HuH-7.5 (cell line): ENCODE results near the gene C1orf21.

Experiments
- DNase-seq: peaks from one replicate; pipeline ENCODE4 v3.0.0; 2011; ENCODE audit warnings: low spot score

Gene C1orf21

DNA sequence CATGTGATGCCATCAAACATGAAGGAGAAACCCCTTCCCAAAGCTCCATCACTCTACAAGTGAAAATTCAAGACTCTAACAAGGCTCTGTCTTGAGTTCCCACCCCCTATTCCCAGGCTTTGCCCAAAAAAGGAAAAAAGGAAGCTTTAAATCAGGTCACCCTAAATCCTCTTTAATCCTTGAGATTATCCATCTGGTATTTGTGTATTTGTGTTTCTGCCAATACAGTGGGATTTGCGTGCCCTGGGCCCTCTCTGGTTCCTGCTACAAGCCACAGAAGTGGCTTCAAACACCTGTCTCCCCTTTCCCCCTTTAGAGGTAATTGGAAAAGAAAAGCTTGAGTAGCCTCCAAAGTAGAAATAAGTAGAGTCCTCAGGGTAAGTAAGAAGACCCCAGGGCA is 247.5 kb downstream of the C1orf21 start:
- DNase-seq, result no peak

- no peak for DNase-seq
These were observed 248.6 kb downstream of the C1orf21 start for GRCh38 chr1:184635347-184635979.

- no peak for DNase-seq
These were observed 249.2 kb downstream of the C1orf21 start for GRCh38 chr1:184635980-184636431.

- no peak for DNase-seq
These were observed 250.9 kb downstream of the C1orf21 start for GRCh38 chr1:184637664-184638240.

DNA sequence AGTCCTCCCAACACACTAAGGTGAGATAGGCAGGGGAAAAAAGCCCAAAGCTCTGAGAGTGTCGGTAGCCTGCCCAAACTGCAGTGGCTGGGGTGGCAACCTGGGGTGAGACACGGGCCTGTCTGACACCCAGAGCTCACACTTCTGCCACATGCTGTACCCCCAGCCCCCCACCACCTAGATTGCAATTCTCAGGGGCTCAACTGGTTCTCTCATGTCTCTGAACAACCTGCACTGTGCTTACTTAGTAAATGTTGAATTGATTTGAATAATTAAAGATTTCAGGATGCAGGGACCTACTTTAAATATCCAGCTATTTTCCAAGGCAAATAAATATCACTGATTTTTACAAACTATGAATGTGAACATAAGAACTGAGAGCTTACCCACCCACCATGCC is 252.4 kb downstream of the C1orf21 start:
- DNase-seq, result no peak

- DNase-seq, result no peak
These were observed 253.7 kb downstream of the C1orf21 start for GRCh38 chr1:184640505-184640904.

GRCh38 chr1:184641894-184642293 is 255.1 kb downstream of the C1orf21 start:
- DNase-seq, result no peak

- no peak for DNase-seq
These were observed 256.8 kb downstream of the C1orf21 start for GRCh38 chr1:184643661-184644060.

DNA sequence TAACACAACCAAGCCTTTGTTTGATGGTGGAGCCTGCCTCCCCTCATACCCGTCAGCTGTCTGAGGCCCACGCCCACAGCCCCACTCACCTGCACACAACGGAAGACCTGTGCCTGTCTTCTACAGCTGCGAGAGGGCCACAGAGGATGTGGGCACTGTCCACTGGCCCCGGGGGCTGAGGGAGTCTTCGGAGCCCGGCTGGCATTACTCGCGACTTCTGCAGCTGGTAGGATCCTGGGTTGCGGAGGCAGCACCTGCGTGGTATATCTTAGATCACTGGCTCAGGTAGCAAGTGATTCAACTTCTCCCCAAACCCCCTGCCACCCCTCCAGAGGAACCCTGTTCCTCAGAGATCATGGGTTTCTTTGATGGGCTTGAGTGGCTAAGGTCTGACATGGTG is 257.9 kb downstream of the C1orf21 start:
- no peak for DNase-seq

DNA sequence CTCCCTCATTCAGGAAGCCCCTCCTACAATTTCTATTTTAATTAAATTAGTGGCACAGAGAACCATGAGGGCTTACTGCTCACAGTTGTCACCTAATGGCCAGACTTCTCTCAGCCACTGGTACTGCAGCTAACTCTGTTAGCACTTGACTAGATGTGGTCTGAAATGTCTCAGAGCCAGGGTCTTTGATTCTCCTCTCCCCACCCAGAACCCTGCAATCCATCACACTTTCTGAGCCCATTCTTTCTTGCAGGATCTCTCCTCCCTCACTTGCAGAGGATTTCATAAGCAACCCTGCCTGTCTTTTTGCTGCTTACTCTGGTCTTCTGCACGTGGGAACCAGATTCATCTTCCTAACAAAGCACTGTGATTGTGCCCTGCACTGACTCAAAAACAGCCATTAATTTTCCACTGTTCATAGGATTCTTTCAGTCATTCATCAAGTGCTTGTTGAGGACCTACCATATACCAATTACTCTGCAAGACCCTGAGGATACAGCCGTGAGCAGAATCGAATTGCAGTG is 259.4 kb downstream of the C1orf21 start:
- DNase-seq, result no peak

- no peak for DNase-seq
These were observed 260.0 kb downstream of the C1orf21 start for GRCh38 chr1:184646824-184647223.

DNA sequence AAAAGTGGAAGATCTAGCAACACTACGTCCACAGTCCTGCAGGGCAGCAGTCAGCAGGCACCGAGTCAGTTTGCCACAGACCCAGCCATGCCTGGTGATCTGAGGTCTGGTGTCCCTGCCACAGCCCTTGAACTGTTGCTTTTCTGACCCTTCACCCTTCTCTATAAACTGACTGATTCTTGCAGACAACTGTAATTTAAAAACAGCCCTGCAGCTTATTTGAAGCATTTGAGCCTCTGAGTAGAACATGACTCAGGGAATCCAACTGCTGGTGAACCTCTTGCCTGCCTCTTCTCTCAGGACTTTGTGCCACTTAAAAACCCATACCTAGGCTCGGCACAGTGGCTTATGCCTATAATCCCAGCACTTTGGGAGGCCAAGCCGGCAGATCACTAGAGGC is 260.6 kb downstream of the C1orf21 start:
- DNase-seq, result no peak

DNA sequence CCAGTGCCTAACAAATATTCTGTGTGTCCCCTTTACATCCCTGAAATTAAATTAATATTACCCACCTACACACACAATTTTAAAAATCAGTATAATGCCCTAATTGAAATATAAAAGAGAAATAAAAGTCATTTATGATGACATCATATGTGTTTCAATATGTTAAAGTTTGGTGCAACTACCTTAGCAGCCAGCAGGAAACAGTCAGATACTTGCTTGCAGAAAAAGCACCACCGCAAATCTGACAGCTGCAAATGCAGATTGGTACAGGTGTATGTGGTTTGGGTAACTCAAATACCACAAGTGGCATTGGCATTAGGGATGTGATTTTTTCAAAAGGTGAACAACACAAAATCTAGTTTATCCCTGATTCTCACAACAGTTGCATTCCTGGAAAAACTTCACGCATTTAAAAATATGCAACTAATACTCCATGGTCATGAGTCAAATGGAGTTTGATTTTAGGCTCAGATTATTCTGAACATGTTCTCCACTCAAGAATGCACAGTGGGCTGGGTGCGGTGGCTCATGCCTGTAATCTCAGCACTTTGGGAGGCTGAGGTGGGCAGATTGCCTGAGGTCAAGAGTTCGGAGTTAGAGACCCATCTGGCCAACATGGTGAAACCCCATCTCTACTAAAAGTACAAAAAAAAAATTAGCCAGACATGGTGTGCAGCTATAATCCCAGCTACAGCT is 261.5 kb downstream of the C1orf21 start:
- DNase-seq, result no peak

DNA sequence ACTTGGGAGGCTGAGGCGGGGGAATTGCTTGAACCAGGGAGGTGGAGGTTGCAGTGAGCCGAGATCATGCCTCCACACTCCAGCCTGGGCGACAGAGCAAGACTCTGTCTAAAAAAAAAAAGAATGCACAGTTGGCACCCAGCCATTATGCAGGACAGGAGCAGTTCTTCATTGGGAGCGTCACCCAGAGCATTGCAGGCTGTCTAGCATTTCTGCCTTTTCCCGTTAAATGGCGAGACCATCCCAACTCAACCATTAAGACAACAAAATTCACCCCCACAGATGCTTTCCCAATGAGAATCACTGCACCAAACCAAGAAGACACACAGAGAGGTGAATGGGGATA is 262.0 kb downstream of the C1orf21 start:
- DNase-seq, result no peak

GRCh38 chr1:184649451-184649888 is 262.6 kb downstream of the C1orf21 start:
- DNase-seq, result no peak

GRCh38 chr1:184650177-184650866 is 263.5 kb downstream of the C1orf21 start:
- no peak for DNase-seq

DNA sequence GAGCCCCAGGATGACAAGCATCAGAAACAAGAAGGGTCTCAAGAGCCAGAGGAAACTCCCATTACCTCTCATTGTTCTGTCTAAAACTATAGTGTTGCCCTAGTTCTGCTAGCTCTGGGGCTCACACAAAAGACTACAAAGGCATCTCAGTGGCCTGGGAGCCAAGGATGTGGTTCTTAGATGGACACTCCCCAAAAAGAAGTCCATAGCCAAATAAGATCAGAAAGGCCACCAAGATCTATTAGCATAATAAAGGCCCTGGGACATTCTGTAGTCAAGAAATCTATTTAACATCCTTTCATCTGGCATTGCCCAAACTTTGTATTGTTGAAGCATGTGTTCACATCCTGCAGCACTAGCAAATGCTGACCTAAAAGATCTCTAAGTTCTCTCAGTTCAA is 268.4 kb downstream of the C1orf21 start:
- DNase-seq, result no peak

DNA sequence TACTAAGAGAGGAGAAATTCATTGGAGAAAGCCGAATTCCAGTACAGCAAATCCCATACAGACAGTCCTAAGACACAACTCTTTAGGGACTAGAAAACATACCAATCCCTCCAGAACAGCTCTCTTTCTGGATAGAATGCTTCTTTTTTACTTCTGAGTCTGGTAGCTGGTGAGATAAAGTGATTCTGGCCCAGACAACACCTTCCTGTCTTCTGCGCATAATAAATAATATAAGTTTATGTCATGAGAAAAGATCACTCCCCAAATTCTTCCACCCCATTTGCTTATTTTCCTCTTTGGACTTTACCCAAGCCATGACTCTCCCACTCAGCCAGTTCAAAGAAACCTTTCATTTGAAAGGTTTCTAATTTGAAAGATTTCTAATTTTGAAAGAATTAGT is 269.4 kb downstream of the C1orf21 start:
- no peak for DNase-seq

DNA sequence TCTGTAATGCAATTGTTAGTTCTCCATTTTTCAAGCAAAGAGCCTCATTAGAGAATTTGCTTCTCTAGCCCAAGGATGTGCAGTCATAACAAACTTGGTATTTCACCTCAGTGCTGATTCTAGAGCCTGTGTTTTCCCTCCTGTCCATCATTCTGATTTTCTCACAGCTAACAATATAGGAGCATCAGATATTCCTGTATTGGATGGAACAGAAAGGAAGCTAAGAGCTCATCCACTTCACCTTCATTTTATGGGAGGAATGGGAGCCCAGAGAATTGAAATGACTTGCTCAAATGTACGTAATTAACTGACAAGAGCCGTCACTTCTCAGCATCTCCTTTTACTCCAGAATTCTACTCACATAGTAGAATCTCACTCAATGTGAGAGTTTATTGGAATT is 271.2 kb downstream of the C1orf21 start:
- DNase-seq, result no peak

DNA sequence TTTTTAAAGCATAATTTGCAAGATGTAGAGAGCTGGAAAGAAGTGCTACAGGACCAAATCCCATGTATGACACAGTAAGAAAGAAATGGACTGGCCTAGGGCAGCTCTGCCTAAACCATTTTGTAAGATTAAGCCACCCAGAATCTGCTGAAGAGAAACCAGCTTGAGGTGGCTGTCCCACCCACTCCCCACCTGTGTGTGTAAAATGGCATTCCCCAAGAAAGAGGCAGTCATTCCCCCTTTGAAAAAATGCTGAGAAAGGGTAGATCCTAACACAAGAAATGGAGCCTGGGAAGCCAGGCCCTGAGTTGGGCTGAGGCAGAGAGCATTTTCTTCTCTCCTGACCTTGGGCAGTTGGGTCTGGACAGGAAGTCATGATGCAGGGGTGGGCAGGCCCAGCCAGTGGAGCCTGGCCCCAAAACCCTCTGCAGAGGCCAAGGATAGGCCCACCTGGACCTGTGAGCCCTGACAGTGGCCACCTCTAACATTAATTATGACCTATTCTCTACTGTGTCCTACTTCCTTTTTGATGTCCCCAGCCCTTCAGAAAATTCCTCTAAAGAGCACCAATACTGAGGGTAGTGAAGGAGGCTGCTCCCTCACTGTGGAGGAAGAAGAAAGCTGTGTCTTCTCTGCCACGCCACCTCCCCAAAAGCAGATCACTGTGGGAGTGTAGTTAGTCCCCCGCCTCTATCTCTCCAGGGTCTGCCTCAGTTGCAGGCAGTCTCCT is 273.8 kb downstream of the C1orf21 start:
- no peak for DNase-seq

GRCh38 chr1:184661801-184662200 is 275.0 kb downstream of the C1orf21 start:
- DNase-seq, result no peak

DNA sequence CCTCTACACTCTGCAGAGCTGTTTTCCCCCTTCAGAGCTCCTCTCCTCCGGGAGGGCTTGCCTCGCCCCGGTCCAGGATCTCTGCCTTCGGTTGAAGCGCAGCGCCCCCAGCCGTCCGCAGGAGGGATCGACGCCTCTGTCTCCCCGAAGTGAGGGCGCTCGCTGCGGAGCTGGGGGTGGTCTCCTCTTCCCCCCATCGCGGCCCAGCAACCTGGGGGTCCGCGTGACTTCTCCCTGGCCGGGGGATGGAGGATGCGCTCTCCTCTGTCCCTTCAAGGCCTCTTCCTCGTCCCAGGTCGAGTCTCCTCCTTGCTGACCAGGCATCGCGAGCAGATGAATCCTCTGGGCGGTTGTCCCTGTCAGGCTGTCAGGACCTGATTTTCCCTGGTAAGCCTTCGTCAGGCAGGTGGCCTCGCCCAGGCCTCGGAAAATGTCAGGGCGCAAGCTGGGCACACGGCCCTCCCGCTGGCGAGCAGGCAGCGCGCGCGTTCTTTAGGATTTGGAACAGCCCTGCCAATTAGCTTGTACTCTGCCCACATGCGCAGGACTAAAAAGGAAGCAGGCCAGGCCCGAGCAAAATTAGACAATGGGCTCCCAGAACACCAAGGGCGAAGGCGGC is 277.3 kb downstream of the C1orf21 start:
- peak; percentile 49 for DNase-seq
